ENCODE data around the gene LAYN.

The LAYN gene

DNA sequence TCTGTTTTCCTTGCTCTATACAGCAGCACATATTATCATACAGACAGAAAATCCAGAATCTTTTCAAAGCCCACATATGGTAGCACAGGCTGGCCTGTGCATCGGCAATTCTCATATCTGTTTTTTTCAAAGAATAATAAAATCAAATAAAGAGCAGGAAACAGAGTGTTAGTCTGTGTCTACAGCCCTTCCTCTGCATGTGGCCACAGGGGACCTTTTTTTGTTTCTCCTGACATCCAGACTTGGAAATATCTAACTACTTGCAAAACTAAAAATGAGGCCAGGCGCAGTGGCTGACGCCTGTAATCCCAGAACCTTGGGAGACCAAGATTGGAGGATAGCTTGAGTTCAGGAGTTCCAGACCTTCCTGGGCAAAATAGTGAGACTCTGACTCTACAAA lies 20.3 kb downstream of the LAYN start:
- in situ Hi-C loops (cut with HindIII; ENCODE audit: low sequenced_read_pairs), result loop anchor here (10.0 kb wide), 1 partner anchor 96 kb away; no protein-coding TSS in a partner anchor

DNA sequence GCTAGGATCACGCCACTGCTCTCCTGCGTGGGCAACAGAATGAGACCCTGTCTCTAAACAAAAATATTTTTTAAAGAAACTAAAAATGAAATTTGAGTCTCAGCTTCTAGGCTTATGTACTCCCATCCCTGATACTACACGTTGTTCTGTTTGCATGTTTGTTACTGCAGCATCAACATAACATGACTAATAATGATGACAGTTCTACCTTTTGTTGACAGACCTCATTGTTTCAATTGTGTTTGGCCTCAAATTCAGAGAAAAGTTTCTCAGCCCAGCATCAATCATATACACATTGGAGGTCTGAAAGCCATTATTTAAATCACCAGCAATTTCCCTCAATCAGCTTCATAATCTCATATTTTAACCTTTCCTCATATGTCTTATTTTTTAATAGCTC lies 20.8 kb downstream of the LAYN start:
- in situ Hi-C loops (cut with HindIII; ENCODE audit: low sequenced_read_pairs), result loop anchor here (10.0 kb wide), 1 partner anchor 97 kb away; no protein-coding TSS in a partner anchor

DNA sequence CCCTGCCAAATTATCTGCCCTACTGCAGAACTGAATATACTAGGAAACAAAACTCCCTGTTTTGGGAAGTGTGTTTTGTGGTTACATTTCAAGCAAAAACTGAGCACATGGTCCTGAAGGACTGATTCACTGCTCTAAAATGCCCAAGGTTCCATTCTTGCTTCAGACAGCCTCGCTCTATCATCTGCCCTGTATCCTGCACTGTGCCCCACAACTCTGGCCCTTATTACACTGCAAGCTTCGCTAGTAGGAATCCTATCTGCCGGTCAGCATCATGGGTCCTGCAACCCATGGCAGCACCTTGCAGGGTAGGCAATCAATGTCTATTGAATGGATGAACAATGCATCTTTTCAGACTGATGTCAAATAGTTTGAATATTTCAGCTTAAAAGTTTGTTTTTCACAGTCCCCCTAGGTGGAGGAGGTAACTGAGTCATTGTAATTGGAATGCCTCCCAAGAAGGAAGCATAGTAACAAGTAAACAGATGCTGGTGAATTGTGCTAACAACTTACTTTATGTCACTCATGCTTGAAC lies 21.3 kb downstream of the LAYN start:
- in situ Hi-C loops (cut with HindIII; ENCODE audit: low sequenced_read_pairs), result loop anchor here (10.0 kb wide), 1 partner anchor 97 kb away; no protein-coding TSS in a partner anchor

DNA sequence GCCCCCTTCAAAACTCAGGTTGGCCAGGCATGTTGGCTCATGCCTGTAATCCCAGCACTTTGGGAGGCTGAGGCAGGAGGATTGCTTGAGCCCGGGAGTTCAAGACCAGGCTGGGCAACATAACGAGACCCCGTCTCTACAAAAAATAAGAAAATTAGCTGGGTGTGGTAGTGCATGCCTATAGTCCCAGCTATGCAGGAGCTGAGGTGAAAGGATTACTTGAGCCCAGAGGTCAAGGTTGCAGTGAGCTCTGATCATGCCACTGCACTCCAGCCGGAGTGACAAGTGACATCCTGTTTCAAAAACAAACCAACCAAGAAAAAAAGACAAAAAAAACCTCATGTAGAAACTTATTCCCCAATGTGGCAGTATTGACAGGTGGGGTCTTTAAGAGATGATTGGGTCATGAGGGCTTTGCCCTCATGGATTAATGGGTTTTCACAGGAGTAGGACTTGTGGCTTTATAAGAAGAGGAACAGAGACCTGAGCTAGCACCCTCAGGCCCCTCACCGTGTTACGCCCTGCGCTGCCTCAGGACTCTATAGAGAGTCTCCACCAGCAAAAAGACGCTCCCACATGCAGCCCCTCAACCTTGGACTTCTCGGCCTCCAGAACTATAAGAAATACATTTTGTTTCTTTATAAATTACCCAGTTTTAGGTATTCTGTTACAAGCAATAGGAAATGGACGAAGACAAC lies 22.3 kb downstream of the LAYN start:
- in situ Hi-C loops (cut with HindIII; ENCODE audit: low sequenced_read_pairs), result loop anchor here (10.0 kb wide), 1 partner anchor 98 kb away; no protein-coding TSS in a partner anchor

DNA sequence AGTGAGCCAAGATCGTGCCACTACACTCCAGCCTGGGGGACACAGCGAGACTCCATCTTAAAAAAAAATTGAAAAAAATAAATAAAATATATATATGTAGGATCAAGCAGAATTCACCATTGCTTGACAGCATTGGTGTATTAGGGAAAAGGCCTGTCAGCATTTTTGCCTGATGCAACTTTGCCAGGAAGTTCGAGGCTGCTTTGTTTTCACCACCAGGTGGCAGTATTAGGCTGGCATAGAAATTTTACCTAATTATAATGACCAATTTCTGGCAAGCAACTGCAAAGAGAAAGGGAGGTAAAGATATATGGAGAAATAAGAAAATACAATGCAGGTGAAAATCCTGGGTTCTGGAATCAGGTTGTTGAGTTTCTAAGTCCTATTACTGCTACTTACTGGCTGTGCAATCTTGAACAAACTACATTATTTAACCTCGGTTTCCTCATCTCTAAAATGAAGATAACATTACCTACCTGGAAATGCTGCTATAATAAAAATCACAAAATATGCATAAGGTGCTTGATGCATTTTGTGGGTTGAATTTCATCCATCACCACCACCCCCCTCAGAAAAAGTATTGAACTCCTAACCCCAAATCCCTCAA lies 24.7 kb downstream of the LAYN start:
- in situ Hi-C loops (cut with HindIII; ENCODE audit: low sequenced_read_pairs), result loop anchor here (10.0 kb wide), 1 partner anchor 100 kb away; no protein-coding TSS in a partner anchor

DNA sequence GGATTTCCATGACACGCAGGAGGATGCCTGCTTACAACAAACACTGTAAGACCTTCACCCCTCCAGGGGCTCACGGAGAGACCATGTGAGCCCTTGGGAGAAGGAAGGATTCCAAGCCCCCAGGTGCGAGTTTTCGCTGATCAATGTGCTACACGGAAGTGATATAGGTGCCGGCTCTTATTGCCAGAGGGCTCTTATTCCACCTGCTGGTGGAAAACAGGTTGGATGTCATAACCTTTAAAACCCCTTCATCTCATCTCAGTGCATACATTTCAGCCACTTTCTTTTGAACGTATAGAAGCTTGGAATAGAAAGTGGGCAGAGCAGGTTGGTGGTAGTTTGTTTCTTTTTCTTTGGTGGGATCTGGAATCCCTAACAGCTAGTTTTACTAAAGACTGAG lies 25.8 kb downstream of the LAYN start:
- in situ Hi-C loops (cut with HindIII; ENCODE audit: low sequenced_read_pairs), result loop anchor here (10.0 kb wide), 1 partner anchor 102 kb away; no protein-coding TSS in a partner anchor

DNA sequence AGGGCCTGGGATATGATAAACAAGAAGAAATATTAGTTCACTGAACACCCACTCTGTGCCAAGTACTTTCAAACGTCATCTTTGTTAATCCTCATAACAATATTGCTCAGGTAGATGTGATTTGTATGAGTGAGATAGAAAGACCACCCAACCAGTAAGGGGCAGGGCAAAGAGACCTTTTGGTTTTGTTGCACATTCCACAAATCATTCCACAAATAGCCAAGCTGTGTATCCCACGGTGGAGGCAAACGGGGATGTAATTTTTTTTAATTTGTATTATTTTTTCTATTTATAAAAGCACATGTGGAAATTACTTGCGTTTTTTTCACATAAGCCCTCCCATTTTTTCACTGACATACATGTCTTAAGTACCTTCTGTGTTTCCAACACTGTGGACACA lies 29.0 kb downstream of the LAYN start:
- in situ Hi-C loops (cut with HindIII; ENCODE audit: low sequenced_read_pairs), result loop anchor here (10.0 kb wide), 1 partner anchor 105 kb away; no protein-coding TSS in a partner anchor

DNA sequence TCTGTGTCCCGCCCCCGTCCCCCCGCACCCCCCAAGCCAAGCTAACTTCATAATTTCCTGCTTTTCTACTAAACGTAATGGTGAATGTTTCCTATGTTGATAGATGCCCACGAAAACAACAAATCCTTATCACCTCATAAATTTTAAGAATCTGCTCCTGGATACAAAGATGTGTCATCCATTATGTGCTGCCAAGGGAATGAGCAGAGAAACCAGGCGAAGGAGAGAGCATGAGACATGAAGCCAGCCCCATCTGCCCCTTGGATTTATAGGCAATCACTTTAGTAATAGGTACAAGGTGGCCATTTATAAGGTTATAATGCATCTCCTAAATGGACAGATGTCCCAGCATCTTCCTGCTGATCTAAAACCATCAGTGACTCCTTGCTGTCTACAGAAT lies 30.3 kb downstream of the LAYN start:
- in situ Hi-C loops (cut with HindIII; ENCODE audit: low sequenced_read_pairs), result no loop called here

DNA sequence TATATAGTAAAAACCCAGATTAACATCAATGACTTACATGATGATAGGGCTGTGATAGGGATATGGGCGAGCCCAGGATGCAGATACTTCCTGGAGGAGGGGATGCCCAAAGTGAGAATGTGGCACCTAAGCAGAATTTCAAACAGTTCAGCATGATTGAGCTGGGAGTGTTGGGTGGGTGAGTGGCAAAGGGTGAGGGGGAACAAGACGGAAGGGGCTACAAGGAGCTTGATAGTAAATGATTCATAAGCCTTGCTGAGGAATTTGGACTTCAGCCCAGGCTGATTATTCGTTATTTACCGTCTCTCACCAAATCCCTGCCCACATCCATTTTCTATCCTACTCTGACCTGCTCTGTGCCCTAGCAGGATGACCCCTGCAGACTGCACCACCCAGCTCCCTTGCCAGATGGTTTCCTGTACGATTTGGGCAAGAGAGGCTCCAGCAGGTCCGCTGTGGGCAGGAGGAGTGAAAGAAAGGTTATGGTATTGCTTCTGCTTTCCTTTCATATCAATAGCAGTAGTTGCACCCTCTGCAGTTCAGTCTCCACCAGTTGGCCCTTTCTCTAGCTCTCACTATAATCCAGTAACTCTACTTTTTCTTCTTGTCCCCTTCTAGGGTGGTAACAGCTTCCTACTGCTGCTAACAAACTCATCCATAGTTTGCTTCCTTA lies 31.4 kb downstream of the LAYN start:
- in situ Hi-C loops (cut with HindIII; ENCODE audit: low sequenced_read_pairs), result no loop called here

DNA sequence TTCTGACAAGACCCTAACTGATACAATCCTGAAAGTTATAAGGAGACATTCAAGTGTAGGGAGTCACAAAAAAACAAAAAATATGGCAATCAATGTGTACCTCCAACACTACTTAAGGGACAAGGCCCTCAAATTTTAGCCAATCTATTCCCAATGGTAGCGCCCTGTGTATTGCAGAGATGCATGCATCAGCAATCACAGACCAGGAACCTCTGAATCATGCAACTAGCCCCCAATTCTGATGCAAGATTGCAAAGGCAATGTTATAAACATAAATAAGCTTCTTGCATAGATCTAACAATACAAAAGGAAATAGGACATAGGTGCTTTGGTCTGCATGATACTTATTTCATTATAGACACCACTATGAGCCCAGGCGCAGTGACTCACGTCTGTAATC lies 32.1 kb downstream of the LAYN start:
- in situ Hi-C loops (cut with HindIII; ENCODE audit: low sequenced_read_pairs), result no loop called here

DNA sequence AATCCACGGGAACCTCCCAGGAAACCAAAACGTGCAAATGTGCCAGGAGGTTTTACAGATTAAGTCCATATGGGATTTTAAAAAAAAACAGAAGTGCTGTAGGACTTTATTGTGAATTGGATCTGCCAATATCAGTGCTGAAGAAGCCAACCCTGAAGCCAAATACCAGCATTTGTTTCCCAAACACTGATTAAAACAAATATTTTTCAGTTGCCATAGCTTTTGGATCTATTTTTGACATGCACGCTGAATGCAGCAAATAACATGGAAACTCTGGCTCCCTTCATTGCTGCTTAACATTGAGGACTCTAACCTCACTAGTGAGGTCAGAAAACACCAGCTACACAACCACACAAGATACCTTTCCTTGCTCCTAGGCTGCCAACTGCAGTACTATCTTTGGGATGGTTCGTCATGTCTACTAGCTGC lies 33.3 kb downstream of the LAYN start:
- in situ Hi-C loops (cut with HindIII; ENCODE audit: low sequenced_read_pairs), result no loop called here

DNA sequence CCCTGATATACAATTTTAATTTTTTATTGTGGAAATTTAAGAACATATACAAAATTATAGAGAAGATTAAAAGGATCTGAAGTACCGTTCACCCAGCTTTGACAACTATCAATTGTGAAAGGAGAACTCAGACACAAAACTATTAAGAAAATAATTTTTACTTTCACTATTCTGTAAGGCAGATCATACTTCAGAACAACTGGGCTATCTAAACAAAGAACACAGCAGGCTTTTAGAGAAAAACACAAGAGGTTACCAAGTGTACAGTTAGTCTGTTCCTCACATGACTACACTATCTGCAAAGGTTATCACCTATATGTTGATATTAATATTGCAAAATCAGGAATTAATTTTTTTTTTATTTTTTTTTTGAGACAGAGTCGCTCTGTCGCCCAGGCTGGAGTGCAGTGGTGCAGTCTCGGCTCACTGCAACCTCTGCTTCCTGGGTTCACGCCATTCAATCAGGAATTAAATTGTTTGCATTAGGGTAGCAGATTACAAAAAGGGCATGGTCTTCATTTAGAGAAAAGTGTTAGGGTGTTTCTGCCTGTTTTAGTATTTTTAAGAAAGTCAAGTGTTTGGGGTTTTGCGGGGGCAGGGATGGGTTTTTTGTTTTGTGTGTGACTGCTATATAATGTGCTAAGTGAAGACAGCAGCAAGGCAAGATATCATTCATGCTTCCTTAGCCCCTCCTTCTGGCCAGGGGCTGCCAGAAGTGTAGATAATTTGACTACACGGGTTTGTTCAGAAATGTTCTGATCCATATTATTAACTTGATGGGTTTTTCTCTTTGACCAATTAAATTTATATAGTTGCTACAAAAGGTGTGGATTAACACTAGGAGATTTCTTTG lies 34.1 kb downstream of the LAYN start:
- in situ Hi-C loops (cut with HindIII; ENCODE audit: low sequenced_read_pairs), result no loop called here

DNA sequence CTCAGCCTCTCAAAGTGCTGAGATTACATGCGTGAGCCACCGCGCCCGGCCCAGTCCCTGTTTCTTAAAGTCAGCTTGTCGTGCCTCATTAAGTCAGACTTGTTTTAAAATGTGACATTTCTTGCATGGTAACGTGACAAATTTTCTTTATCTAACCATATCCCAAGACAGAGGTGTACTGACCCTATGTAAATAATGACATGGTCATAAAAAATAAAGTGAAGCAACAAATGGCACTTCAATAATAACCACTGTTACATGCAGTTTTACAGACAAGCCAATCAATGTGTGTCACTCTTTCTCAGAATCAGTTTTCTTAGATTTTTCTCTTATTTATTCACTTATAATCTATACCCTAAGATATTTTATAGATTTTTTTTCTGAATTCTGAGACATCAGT lies 35.2 kb downstream of the LAYN start:
- in situ Hi-C loops (cut with HindIII; ENCODE audit: low sequenced_read_pairs), result no loop called here

DNA sequence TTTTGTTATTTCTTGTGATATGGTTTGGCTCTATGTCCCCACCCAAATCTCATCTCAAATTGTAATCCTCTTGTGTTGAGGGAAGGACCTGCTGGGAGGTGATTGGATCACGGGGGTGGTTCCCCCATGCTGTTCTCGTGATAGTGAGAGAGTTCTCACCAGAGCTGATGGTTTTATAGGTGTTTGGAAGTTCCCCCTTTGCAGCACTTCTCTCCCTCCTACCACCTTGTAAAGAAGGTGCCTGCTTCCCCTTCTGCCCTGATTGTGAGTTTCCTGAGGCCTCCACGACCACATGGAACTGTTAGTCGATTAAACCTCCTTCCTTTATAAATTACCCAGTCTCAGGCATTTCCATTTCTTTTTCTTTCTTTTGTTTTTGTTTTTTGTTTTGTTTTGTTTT lies 37.3 kb downstream of the LAYN start:
- in situ Hi-C loops (cut with HindIII; ENCODE audit: low sequenced_read_pairs), result no loop called here

DNA sequence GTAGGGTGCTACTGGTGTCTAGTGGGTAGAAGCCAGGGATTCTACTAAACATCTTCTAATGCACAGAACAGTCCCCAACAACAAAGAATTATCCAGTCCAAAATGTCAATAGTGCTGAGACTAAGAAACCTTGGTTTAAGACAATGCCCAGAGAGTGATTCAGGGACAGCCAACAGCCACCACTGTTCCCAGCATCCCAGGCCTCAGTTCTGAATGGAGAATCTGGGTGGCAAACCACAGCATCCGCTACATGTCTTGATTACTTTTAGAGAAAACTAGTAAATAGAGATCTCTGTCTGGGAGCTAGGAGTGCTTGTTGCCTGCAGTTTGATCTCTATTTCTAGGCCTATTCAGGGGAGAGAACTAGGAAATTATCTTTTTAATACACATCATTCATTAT lies 40.8 kb downstream of the LAYN start:
- in situ Hi-C loops (cut with HindIII; ENCODE audit: low sequenced_read_pairs), result loop anchor here (10.0 kb wide), 1 partner anchor 263 kb away; no protein-coding TSS in a partner anchor

DNA sequence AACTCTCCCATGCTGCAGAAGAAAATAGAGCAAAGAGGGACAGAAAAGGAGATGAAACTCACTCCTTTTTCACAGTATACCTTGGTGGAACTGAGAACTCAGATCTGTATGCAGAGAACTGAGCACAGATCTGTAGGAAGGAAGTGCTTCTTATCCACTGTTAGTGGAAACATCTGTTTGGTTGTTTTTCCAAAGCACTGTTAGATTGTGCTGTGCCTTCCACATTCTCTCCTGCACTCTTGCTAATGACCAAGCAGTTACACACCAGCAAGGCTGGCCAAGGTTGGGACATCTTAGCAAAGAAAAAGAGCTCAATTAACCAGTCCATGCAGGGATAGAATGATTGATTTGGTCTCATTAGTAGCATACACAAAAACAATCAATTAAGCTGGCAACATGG lies 41.6 kb downstream of the LAYN start:
- in situ Hi-C loops (cut with HindIII; ENCODE audit: low sequenced_read_pairs), result loop anchor here (10.0 kb wide), 1 partner anchor 263 kb away; no protein-coding TSS in a partner anchor

DNA sequence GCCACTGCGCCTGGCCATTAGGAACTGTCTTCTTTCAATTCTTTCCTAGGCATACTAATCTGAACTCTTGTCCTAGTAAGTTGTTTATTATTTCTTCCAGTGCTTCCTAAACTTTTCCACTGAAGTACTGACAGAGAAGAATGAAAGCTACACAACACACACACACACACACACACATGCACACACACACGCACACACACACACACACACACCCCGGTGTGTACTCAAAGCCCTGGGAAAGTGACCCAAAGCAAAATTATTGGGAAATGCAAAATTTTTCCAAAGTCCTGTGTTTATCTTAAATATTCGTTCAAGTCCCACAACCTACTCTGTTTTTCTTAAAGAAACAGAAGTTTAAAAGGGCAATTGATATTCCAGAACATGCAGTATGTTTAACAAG lies 42.4 kb downstream of the LAYN start:
- in situ Hi-C loops (cut with HindIII; ENCODE audit: low sequenced_read_pairs), result loop anchor here (10.0 kb wide), 1 partner anchor 262 kb away; no protein-coding TSS in a partner anchor

DNA sequence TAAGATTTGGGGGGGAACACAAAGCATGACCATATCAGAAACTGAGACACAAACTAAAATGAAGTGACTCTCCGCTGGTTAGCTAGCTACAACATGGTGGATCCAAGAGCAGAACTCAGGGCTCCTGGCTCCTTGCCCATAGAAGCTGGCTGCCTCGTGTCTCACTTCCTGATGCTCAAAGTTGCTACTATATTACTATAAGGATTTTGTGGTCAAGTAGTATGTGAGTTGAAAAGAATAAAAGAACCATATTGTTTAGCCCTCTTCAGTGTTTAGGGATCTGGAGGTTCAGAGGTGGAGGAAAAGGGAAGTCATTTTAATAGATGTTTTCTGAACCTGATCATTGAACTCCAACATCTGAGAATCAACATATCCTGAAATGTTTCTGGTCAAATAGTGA lies 44.9 kb downstream of the LAYN start:
- in situ Hi-C loops (cut with HindIII; ENCODE audit: low sequenced_read_pairs), result loop anchor here (5.0 to 10.0 kb wide), 2 partner anchors 202 to 259 kb away; no protein-coding TSS in a partner anchor

DNA sequence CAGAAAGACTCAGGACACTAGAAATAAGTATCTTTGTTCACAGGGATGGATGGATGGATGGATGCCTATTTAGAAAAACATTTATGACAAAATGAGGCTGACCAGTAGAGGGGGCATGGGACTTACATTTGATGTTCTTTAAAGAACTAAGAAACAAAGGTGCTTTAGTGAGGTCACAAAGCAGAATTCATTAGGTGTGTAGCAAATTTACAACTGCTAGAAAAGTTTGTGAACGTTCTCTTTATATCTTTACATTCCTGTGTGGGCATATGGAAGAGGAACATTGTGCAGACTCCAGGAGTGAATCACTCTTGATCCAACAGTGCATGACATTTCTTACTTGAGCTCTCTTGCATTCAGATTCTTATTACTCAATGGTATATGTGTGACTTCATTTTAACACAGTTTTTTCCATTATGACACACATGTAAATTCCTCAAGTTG lies 45.9 kb downstream of the LAYN start:
- in situ Hi-C loops (cut with HindIII; ENCODE audit: low sequenced_read_pairs), result loop anchor here (5.0 to 10.0 kb wide), 2 partner anchors 201 to 258 kb away; no protein-coding TSS in a partner anchor

DNA sequence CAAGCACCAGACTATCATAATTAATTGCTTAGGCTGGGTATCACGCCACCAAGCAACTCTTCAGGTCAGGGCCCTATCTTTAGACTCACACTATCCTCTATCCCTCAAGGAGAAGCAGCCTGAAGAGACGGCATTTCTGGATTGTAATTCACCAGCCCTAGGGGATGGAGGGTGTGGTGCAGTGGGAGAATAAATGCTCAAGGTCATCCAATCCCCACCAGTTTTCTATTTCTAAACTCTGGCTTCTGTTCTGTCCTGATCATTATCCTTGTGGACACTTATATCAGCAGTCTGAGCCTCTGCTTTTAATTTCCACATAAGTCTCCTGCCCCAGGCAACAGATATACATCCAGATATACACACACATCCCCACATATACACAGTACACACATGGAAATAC lies 48.6 kb downstream of the LAYN start:
- in situ Hi-C loops (cut with HindIII; ENCODE audit: low sequenced_read_pairs), result loop anchor here (5.0 to 10.0 kb wide), 2 partner anchors 198 to 256 kb away; no protein-coding TSS in a partner anchor
